IMR-90 (cell line): ENCODE data around the gene ZMAT5. TPM values are rescaled to one million over a fixed set of nuclear protein-coding genes. Genes with fewer than 3 reads are reported as not detected.

Experiments used
- ATAC-seq: fragments of 200-7000 bp; cut with Tn5 transposase; 2 replicates; pipeline ENCODE4 v1.9.1; 2020; ENCODE audit warnings: low read depth, mild to moderate bottlenecking, moderate library complexity
- BruUV-seq: library from RNA; stranded (reverse); fragments of 400-500 nt; replicated peaks from 2 replicates; lab custom pipeline; 2021; lab: Mats Ljungman, UMichigan
- CTCF ChIA-PET: fragments of 300-600 bp; formaldehyde crosslinking; extraction: SDS; loops from one replicate; lab custom pipeline; 2021; ENCODE audit warnings: antibody characterized with exemption; lab: Yijun Ruan, JAX
- POLR2A ChIA-PET: fragments of 300-600 bp; sonication (Branson Sonifier 250); formaldehyde crosslinking; loops from one replicate; lab custom pipeline; 2022; ENCODE audit warnings: antibody characterized with exemption; ENCODE audit not compliant: unreplicated experiment; lab: Charles Lee
- DNase-seq: peaks from one replicate; pipeline ENCODE4 v3.0.0; 2013
- H2AFZ ChIP-seq: replicated peaks from 2 replicates; pipeline ENCODE3; 2013; ENCODE audit warnings: low read length, mild to moderate bottlenecking; ENCODE audit not compliant: poor library complexity
- H2AK5ac ChIP-seq: 2 replicates; pipeline ENCODE4 v1.6.1; 2013; ENCODE audit warnings: low read depth, low read length, inconsistent platforms
- H2AK9ac ChIP-seq: replicated peaks from 2 replicates; pipeline ENCODE3; 2013; ENCODE audit warnings: mild to moderate bottlenecking, low read depth, low read length, moderate library complexity; ENCODE audit not compliant: poor library complexity
- H2BK120ac ChIP-seq: 2 replicates; pipeline ENCODE4 v1.6.1; 2013; ENCODE audit warnings: low read depth, low read length, inconsistent platforms
- H2BK15ac ChIP-seq: 3 replicates; pipeline ENCODE4 v1.6.1; 2013; ENCODE audit warnings: low read depth, low read length, inconsistent platforms
- H2BK20ac ChIP-seq: 2 replicates; pipeline ENCODE4 v1.6.1; 2013; ENCODE audit warnings: low read depth, mild to moderate bottlenecking, inconsistent platforms, low read length, moderate library complexity
- H2BK5ac ChIP-seq: 2 replicates; pipeline ENCODE4 v1.6.1; 2013; ENCODE audit warnings: mild to moderate bottlenecking, low read depth, low read length, inconsistent platforms; ENCODE audit not compliant: poor library complexity, severe bottlenecking
- H3K14ac ChIP-seq: replicated peaks from 2 replicates; pipeline ENCODE4 v1.6.1; 2013; ENCODE audit warnings: low read depth, low read length, inconsistent platforms
- H3K18ac ChIP-seq: 2 replicates; pipeline ENCODE4 v1.6.1; 2013; ENCODE audit warnings: low read depth, low read length, control low read depth
- H3K23ac ChIP-seq: 2 replicates; pipeline ENCODE4 v1.6.1; 2013; ENCODE audit warnings: low read depth, low read length, inconsistent platforms
- H3K27ac ChIP-seq: 2 replicates; pipeline ENCODE4 v1.5.1; 2013; ENCODE audit warnings: mild to moderate bottlenecking, control low read depth, low read length; ENCODE audit not compliant: insufficient read depth
- H3K27me3 ChIP-seq: 2 replicates; pipeline ENCODE4 v1.6.1; 2013; ENCODE audit warnings: low read length; ENCODE audit not compliant: control insufficient read depth, insufficient read depth
- H3K36me3 ChIP-seq: 2 replicates; pipeline ENCODE4 v1.6.1; 2013; ENCODE audit warnings: low read length, mixed read lengths; ENCODE audit not compliant: control insufficient read depth, insufficient read depth
- H3K4ac ChIP-seq: 2 replicates; pipeline ENCODE4 v1.6.1; 2013; ENCODE audit warnings: low read depth, low read length, inconsistent platforms
- H3K4me1 ChIP-seq: 2 replicates; pipeline ENCODE4 v1.6.1; 2013; ENCODE audit warnings: low read length, mixed read lengths; ENCODE audit not compliant: control insufficient read depth, insufficient read depth
- H3K4me2 ChIP-seq: 2 replicates; pipeline ENCODE4 v1.6.1; 2013; ENCODE audit warnings: low read depth, mild to moderate bottlenecking, control low read depth, low read length, moderate library complexity
- H3K4me3 ChIP-seq: 2 replicates; pipeline ENCODE4 v1.5.1; 2013; ENCODE audit warnings: low read depth, mild to moderate bottlenecking, control low read depth, low read length, moderate library complexity; ENCODE audit not compliant: insufficient read depth
- H3K56ac ChIP-seq: 2 replicates; pipeline ENCODE4 v1.6.1; 2013; ENCODE audit warnings: low read length, inconsistent platforms; ENCODE audit not compliant: insufficient read depth; ENCODE audit errors: extremely low read depth
- H3K79me1 ChIP-seq, 2 experiments: 2 replicates each; pipeline ENCODE4 v1.6.1; 2013; ENCODE audit warnings: low read length in 2 of 2, inconsistent platforms in 1 of 2, low read depth in 1 of 2
- H3K9ac ChIP-seq: 2 replicates; pipeline ENCODE4 v1.6.1; 2013; ENCODE audit warnings: low read depth, low read length, control low read depth
- H3K9me1 ChIP-seq: 2 replicates; pipeline ENCODE4 v1.6.1; 2013; ENCODE audit warnings: low read length, inconsistent platforms; ENCODE audit not compliant: insufficient read depth
- H3K9me3 ChIP-seq: 2 replicates; pipeline ENCODE4 v1.6.1; 2013; ENCODE audit warnings: low read length; ENCODE audit not compliant: control insufficient read depth, insufficient read depth
- H4K20me1 ChIP-seq: 2 replicates; pipeline ENCODE4 v1.6.1; 2013; ENCODE audit warnings: low read length, inconsistent platforms; ENCODE audit not compliant: insufficient read depth
- H4K5ac ChIP-seq: 2 replicates; pipeline ENCODE4 v1.6.1; 2013; ENCODE audit warnings: mild to moderate bottlenecking, low read depth, low read length, control low read depth
- H4K8ac ChIP-seq, 2 experiments: 2 replicates each; pipeline ENCODE4 v1.6.1; 2013; ENCODE audit warnings: low read depth in 2 of 2, low read length in 2 of 2, control low read depth in 1 of 2, inconsistent platforms in 1 of 2
- H4K91ac ChIP-seq: 2 replicates; pipeline ENCODE4 v1.6.1; 2013; ENCODE audit warnings: low read depth, low read length, inconsistent platforms; ENCODE audit not compliant: insufficient read depth
- BHLHE40 ChIP-seq: fragments of 150-350 bp; IDR thresholded peaks from 2 replicates; pipeline ENCODE4 v1.6.1; 2016; ENCODE audit warnings: mild to moderate bottlenecking, low read depth, low read length
- CHD1 ChIP-seq: IDR thresholded peaks from 2 replicates; pipeline ENCODE4 v1.6.1; 2012; ENCODE audit warnings: low read depth, low read length, improper control_type of control experiment
- CTCF ChIP-seq: conservative IDR thresholded peaks from 2 replicates; pipeline ENCODE4 v1.5.1; 2012; ENCODE audit warnings: mild to moderate bottlenecking, low read depth, low read length, improper control_type of control experiment
- ELK1 ChIP-seq: fragments of 150-350 bp; IDR thresholded peaks from 2 replicates; pipeline ENCODE4 v1.6.1; 2016; ENCODE audit warnings: low read depth, mild to moderate bottlenecking, low read length, moderate library complexity, borderline replicate concordance
- MXI1 ChIP-seq: IDR thresholded peaks from 2 replicates; pipeline ENCODE4 v1.6.1; 2012; ENCODE audit warnings: low read depth, mild to moderate bottlenecking, low read length, moderate library complexity, borderline replicate concordance
- NFE2L2 ChIP-seq: fragments of 150-350 bp; IDR thresholded peaks from 2 replicates; pipeline ENCODE4 v1.6.1; 2016; ENCODE audit warnings: low read depth, mild to moderate bottlenecking, low read length
- RAD21 ChIP-seq: IDR thresholded peaks from 2 replicates; pipeline ENCODE4 v1.6.1; 2012; ENCODE audit warnings: low read length, improper control_type of control experiment
- RFX5 ChIP-seq: IDR thresholded peaks from 2 replicates; pipeline ENCODE4 v1.8.0; 2012; ENCODE audit warnings: low read depth, mild to moderate bottlenecking, low read length, moderate library complexity
- SMC3 ChIP-seq: fragments of 150-350 bp; IDR thresholded peaks from 2 replicates; pipeline ENCODE4 v1.6.1; 2016; ENCODE audit warnings: low read depth, mild to moderate bottlenecking, antibody characterized with exemption, low read length, moderate library complexity
- USF2 ChIP-seq: fragments of 150-350 bp; IDR thresholded peaks from 2 replicates; pipeline ENCODE4 v1.6.1; 2017; ENCODE audit warnings: mild to moderate bottlenecking, antibody characterized with exemption, low read length, low read depth
- WGBS, 2 experiments: methylation state at CpG; one replicate each; pipeline versions ENCODE4 v1.1.5 to v1.1.7; 2013; ENCODE audit warnings: missing lambda C conversion rate in 2 of 2; ENCODE audit not compliant: insufficient read length in 1 of 2; ENCODE audit errors: extremely low coverage in 2 of 2; 5-methylcytosine and 5-hydroxymethylcytosine counted together
- dilution Hi-C: fragments of 300-500 bp; cut with HindIII; formaldehyde crosslinking; loops from one replicate; pipeline ENCODE4 v1.14.3; 2018; ENCODE audit warnings: low sequenced_read_pairs; ENCODE audit not compliant: unreplicated experiment
- in situ Hi-C: fragments of 300-500 bp; cut with MboI; formaldehyde crosslinking; loops from 3 replicates; pipeline ENCODE4 v1.14.3; 2019; ENCODE audit warnings: low sequenced_read_pairs, inconsistent platforms, mixed read lengths
- intact Hi-C: fragments of 100-400 bp; cut with micrococcal nuclease; formaldehyde crosslinking; loops from 2 replicates; pipeline ENCODE4 v1.10.0; 2022
- polyA plus RNA-seq, 3 experiments: library from polyadenylated mRNA; depleted of rRNA; stranded (reverse); fragments of >200 nt; gene quantifications; 2 replicates each; pipeline ENCODE4 v1.2.3, GENCODE V29; 2012; ENCODE audit warnings: low replicate concordance in 1 of 3
- total RNA-seq: library from RNA; depleted of rRNA; stranded (reverse); fragments of >200 nt; gene quantifications from 2 replicates; pipeline ENCODE4 v1.2.3, GENCODE V29; 2012

The ZMAT5 gene
- total and polyA plus RNA-seq, 2 of the 4 experiments (the other 2 are of a cell fraction), result 21.7 to 31.8 TPM

- H3K79me1 ChIP-seq, result no peaks in the 10 kb centered on the region
- no peaks in the 10 kb centered on the region for H3K9me3 ChIP-seq
- DNase-seq (no peak), ATAC-seq (no peak)
- in situ Hi-C loops (no loop called here), dilution Hi-C loops (no loop called here), intact Hi-C loops (no loop called here)
- H4K20me1 ChIP-seq, result peaks cover 9% of the 10 kb centered on the region
- no peak overlapping the region for H2BK15ac ChIP-seq
- H2AK5ac ChIP-seq, result no peak overlapping the region
- no peak overlapping the region for H3K14ac ChIP-seq
- no peak overlapping the region for H3K23ac ChIP-seq
- no peak overlapping the region for H4K5ac ChIP-seq
- H3K36me3 ChIP-seq, result no peaks in the 10 kb centered on the region
- H3K4me2 ChIP-seq, result no peak overlapping the region
- no peak overlapping the region for H4K91ac ChIP-seq
- H2AK9ac ChIP-seq, result no peak overlapping the region
- no peak overlapping the region for H4K8ac ChIP-seq
- no peak overlapping the region for H2BK120ac ChIP-seq
- H3K9me1 ChIP-seq, result no peaks in the 10 kb centered on the region
- TF ChIP-seq RFX5, result no peak
- no peak for TF ChIP-seq NFE2L2
- TF ChIP-seq SMC3, result no peak
- TF ChIP-seq RAD21, result no peak
- TF ChIP-seq USF2, result no peak
- TF ChIP-seq CTCF, result no peak
- no peak for TF ChIP-seq ELK1
- TF ChIP-seq BHLHE40, result no peak
- no peak for TF ChIP-seq CHD1
- no peak for TF ChIP-seq MXI1
- no peak overlapping the region for H3K56ac ChIP-seq
- POLR2A ChIA-PET, result no interaction called here
- CTCF ChIA-PET, result interaction anchor here (0.5 kb wide), 1 partner anchor 110 kb away, joined by 3 read pairs; no protein-coding TSS in a partner anchor
- no peak overlapping the region for H3K27ac ChIP-seq
- 93% methylated on average over 2 of the region's 16 CpGs; no CpG with 5 or more reads in 1 of the 2 experiments for WGBS, 2 experiments
- no peak overlapping the region for H3K4ac ChIP-seq
- H3K9ac ChIP-seq, result no peak overlapping the region
- H3K18ac ChIP-seq, result no peak overlapping the region
- H3K27me3 ChIP-seq, result peaks cover 71% of the 10 kb centered on the region
- H2BK5ac ChIP-seq, result no peak overlapping the region
- H2AFZ ChIP-seq, result no peak overlapping the region
- no peak overlapping the region for H2BK20ac ChIP-seq
- H3K4me1 ChIP-seq, result no peaks in the 10 kb centered on the region; the same call in 1 of the 2 replicates
- no peak overlapping the region for H3K4me3 ChIP-seq
- no TSS peak for BruUV-seq
Observed at GRCh38 chr22:29722587-29722986, 44.2 kb downstream of the ZMAT5 start.
